Right cardiac atrium (tissue), 5 donors: ENCODE results near the gene UACA. TPM values are rescaled to one million over a fixed set of nuclear protein-coding genes. Genes with fewer than 3 reads are reported as not detected.

ENCODE experiments used
- ATAC-seq, 2 donors: fragments of 200-7000 bp; cut with Tn5 transposase; one replicate each; pipeline versions ENCODE4 v1.8.0 to v1.9.1; 2020; ENCODE audit warnings: moderate library complexity in 2 of 2, mild to moderate bottlenecking in 1 of 2
- DNase-seq, 3 donors: peaks; one replicate each; pipeline ENCODE4 v3.0.0-alpha.2; 2020
- H3K27ac ChIP-seq: one replicate; pipeline ENCODE4 v1.5.1; 2013; ENCODE audit warnings: mild to moderate bottlenecking, low read length, control low read depth, moderate library complexity
- H3K27me3 ChIP-seq: one replicate; pipeline ENCODE4 v1.6.1; 2013; ENCODE audit not compliant: control insufficient read depth, insufficient read depth
- H3K4me1 ChIP-seq: one replicate; pipeline ENCODE4 v1.6.1; 2013; ENCODE audit warnings: low read length; ENCODE audit not compliant: control insufficient read depth, insufficient read depth
- H3K4me3 ChIP-seq: one replicate; pipeline ENCODE4 v1.5.1; 2013; ENCODE audit warnings: low read length, control low read depth
- H3K9me3 ChIP-seq: one replicate; pipeline ENCODE4 v1.6.1; 2013; ENCODE audit warnings: low read length; ENCODE audit not compliant: control insufficient read depth
- WGBS: extraction: QIAGEN DNeasy Blood & Tissue Kit; methylation state at CpG from one replicate; pipeline ENCODE4 v1.1.7; 2013; 5-methylcytosine and 5-hydroxymethylcytosine counted together
- intact Hi-C, 4 donors: fragments of 100-400 bp; cut with DNase I; formaldehyde crosslinking; loops; one replicate each; pipeline versions ENCODE4 v1.11.0 to v1.14.0; 2022 to 2023
- polyA plus RNA-seq: library from polyadenylated mRNA; stranded (reverse); fragments of 200-250 nt; gene quantifications from one replicate; pipeline ENCODE4 v1.2.3, GENCODE V29; 2013
- total RNA-seq, 4 donors: library from RNA; stranded (reverse); fragmentation: NEBNext Ultra II Directional; extraction: Animal tissue kit (Norgen Biotek cat#: 25700); gene quantifications; one replicate each; pipeline ENCODE4 v1.2.1, GENCODE V29; 2021
- donor health status: healthy with polysubstance abuse.
- donor health status: DM: no; HTN: yes; CAD: no.
- donor health status: DM: no; HTN: no; CAD: no.
- donor health status: DM: no; HTN: yes; CAD: no; lungs with severe emphysema.
- donor health status: DM: yes; HTN: yes; CAD: no.

The UACA gene
- total and polyA plus RNA-seq, 5 donors = 28.9 to 61.6 (median 45.6) TPM

DNA sequence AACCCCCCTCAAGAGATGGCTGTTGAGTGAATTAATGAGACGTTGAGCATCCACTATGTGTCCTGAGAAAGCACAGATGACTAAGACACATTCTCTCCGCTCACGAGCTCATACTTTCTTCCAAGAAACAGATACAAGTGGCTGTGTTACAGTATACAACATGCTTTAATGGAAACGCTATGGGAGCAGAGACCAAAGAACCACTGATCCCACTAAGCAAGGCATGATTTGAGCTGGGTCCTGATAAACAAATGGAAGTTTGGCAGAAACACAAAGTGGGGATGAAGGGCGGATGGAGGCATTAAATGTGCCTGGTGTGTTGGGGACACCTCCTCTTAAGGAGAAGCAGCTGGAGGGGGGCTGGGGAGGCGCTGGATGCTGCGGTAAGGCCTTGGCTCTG, 129.4 kb downstream of the UACA start:
- no peaks in the 10 kb centered on the region for H3K4me1 ChIP-seq
- ATAC-seq (peak in 1 of 2 donors; percentile 13), DNase-seq (no peak)
- H3K9me3 ChIP-seq = no peaks in the 10 kb centered on the region
- H3K4me3 ChIP-seq = no peak overlapping the region
- intact Hi-C loops = no loop called here
- H3K27me3 ChIP-seq = no peaks in the 10 kb centered on the region
- no peak overlapping the region for H3K27ac ChIP-seq
- WGBS = 76% methylated on average over 7 of the region's 7 CpGs

GRCh38 chr15:70633103-70633831, 130.1 kb downstream of the UACA start:
- ATAC-seq (peak; percentile 72 to 82), DNase-seq (peak; percentile 55 to 85 (median 82))
- intact Hi-C loops = no loop called here
- H3K27me3 ChIP-seq = no peaks in the 10 kb centered on the region
- H3K27ac ChIP-seq = no peak overlapping the region
- H3K4me3 ChIP-seq = no peak overlapping the region
- WGBS = 32% methylated on average over 12 of the region's 12 CpGs
- no peaks in the 10 kb centered on the region for H3K4me1 ChIP-seq
- no peaks in the 10 kb centered on the region for H3K9me3 ChIP-seq

- ATAC-seq = no peak
- H3K9me3 ChIP-seq = no peaks in the 10 kb centered on the region
Measured at GRCh38 chr15:70632491-70633102, 130.8 kb downstream of the UACA start.

GRCh38 chr15:70632079-70632478, 131.3 kb downstream of the UACA start:
- ATAC-seq = no peak
- Histone ChIP-seq H3K9me3 (no peaks in the 10 kb centered on the region), H3K4me1 (no peaks in the 10 kb centered on the region), H3K27me3 (no peaks in the 10 kb centered on the region), H3K4me3 (no peak overlapping the region), H3K27ac (no peak overlapping the region)
- intact Hi-C loops = no loop called here
- 79% methylated on average over 4 of the region's 4 CpGs for WGBS
- no peak for DNase-seq

More at GRCh38 chr15:70632491-70633102, 130.8 kb downstream of the UACA start:
- H3K4me3 ChIP-seq = no peak overlapping the region
- DNase-seq = no peak
- no peak overlapping the region for H3K27ac ChIP-seq
- no peaks in the 10 kb centered on the region for H3K27me3 ChIP-seq
- 79% methylated on average over 5 of the region's 5 CpGs for WGBS
- intact Hi-C loops = no loop called here
- H3K4me1 ChIP-seq = no peaks in the 10 kb centered on the region

- H3K27ac ChIP-seq = no peak overlapping the region
- DNase-seq (peak in 1 of 3 donors; percentile 58), ATAC-seq (no peak)
- no peaks in the 10 kb centered on the region for H3K4me1 ChIP-seq
- intact Hi-C loops = no loop called here
- H3K9me3 ChIP-seq = no peaks in the 10 kb centered on the region
- WGBS = 95% methylated on average over 11 of the region's 11 CpGs
- no peaks in the 10 kb centered on the region for H3K27me3 ChIP-seq
- H3K4me3 ChIP-seq = no peak overlapping the region
Measured at GRCh38 chr15:70629735-70630273, 133.6 kb downstream of the UACA start.

DNA sequence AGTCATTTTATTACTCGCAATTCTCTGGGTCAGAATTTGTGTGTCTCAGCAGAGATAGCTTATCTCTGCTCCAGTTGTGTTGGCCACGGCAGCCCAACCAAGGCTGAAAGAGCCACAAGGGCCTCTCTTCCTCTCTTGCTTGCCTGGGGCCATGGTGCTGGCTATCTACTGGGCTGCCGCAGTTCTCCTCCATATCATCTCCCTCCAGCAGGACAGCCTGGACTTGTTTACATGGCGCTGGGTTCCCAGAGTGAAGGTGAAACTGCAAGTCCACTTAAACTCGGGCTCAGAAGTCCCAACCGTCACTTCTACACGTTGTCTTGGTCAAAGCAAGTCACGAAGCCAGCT, 134.8 kb downstream of the UACA start:
- Histone ChIP-seq H3K4me3 (no peak overlapping the region), H3K9me3 (no peaks in the 10 kb centered on the region), H3K4me1 (no peaks in the 10 kb centered on the region), H3K27ac (no peak overlapping the region), H3K27me3 (no peaks in the 10 kb centered on the region)
- intact Hi-C loops = no loop called here
- ATAC-seq = no peak
- DNase-seq = no peak
- 90% methylated on average over 8 of the region's 8 CpGs for WGBS

DNA sequence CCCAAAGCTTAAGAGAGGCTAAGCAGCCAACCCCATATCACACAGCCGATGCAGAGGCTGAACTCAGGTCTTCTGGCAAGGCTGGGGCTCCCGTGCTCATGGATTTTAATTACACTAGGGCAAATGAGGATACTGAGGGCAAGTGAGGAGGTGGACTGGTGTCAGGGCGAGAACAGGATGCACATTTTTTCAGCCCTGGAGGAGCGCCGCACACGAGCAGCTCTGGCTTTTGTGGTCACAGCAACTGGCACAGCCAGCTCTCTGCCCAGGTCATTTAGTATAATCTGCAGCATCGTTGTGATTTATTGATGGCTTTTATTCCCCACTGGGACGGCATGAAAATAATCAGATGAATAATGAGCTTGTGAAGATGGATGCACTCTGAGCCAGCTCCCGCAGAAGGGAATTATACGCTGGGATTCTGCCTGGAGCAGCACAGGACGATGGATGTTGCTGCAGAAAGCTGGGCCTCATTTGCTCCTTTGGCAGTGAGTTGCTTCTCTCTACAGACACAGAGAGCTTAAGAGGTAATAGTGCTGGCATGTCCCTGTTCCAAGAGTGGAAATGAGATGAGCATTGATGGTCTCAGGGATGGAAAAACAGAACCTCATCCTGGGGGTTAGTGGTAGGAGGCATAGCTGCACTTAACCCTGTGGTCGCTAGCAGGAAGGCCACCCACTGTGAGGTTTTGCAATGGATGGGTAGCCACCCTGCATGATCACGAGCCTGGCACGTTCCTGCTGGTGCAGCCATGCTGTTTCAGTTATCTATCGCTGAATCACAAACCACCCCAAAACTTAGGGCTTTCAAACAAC, 135.4 kb downstream of the UACA start:
- Histone ChIP-seq H3K4me1 (no peaks in the 10 kb centered on the region), H3K27me3 (no peaks in the 10 kb centered on the region), H3K9me3 (no peaks in the 10 kb centered on the region), H3K4me3 (no peak overlapping the region), H3K27ac (no peak overlapping the region)
- intact Hi-C loops = no loop called here
- DNase-seq = no peak
- WGBS = 74% methylated on average over 15 of the region's 15 CpGs
- no peak for ATAC-seq

- DNase-seq (no peak), ATAC-seq (no peak)
- H3K9me3 ChIP-seq = no peaks in the 10 kb centered on the region
- WGBS = 81% methylated on average over 7 of the region's 7 CpGs
- intact Hi-C loops = no loop called here
- H3K27me3 ChIP-seq = no peaks in the 10 kb centered on the region
- no peak overlapping the region for H3K27ac ChIP-seq
- H3K4me1 ChIP-seq = no peaks in the 10 kb centered on the region
- no peak overlapping the region for H3K4me3 ChIP-seq
Measured at GRCh38 chr15:70627322-70627721, 136.0 kb downstream of the UACA start.

- 18% methylated on average over 3 of the region's 3 CpGs for WGBS
- no peak for DNase-seq
Measured at GRCh38 chr15:70625438-70625837, 137.9 kb downstream of the UACA start.

DNA sequence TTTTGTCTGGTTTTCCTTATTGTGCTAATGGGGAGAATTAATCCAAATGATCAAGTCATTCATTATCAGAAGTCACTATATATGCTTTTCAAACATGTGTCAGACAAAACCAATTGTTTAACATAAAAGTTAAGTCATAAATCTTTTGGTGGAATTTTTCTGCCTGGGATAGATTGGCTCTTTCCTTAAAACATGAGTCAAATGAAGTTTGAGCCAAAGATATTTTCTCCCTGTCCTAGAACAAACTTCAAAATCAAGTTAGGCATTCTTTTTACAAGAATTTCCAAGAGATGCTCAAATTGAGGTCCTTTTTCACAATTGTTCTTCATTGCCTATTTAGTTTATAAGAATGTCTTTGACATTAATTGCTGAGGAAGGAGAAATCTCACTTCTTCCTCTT, 138.3 kb downstream of the UACA start:
- H3K27ac ChIP-seq = no peak overlapping the region
- H3K4me1 ChIP-seq = no peaks in the 10 kb centered on the region
- intact Hi-C loops = no loop called here
- H3K27me3 ChIP-seq = no peaks in the 10 kb centered on the region
- no peak for DNase-seq
- no peak for ATAC-seq
- no peaks in the 10 kb centered on the region for H3K9me3 ChIP-seq
- no peak overlapping the region for H3K4me3 ChIP-seq

More at GRCh38 chr15:70625438-70625837, 137.9 kb downstream of the UACA start:
- Histone ChIP-seq H3K4me3 (no peak overlapping the region), H3K9me3 (no peaks in the 10 kb centered on the region), H3K27me3 (no peaks in the 10 kb centered on the region), H3K27ac (no peak overlapping the region), H3K4me1 (no peaks in the 10 kb centered on the region)
- intact Hi-C loops = no loop called here
- no peak for ATAC-seq

GRCh38 chr15:70618929-70619328, 144.4 kb downstream of the UACA start:
- H3K27ac ChIP-seq = no peak overlapping the region
- H3K27me3 ChIP-seq = no peaks in the 10 kb centered on the region
- no peaks in the 10 kb centered on the region for H3K4me1 ChIP-seq
- no peaks in the 10 kb centered on the region for H3K9me3 ChIP-seq
- WGBS = 96% methylated on average over 3 of the region's 3 CpGs
- H3K4me3 ChIP-seq = no peak overlapping the region
- ATAC-seq = no peak
- DNase-seq = no peak
- intact Hi-C loops = no loop called here
